Adipose tissue (tissue), 3 donors: ENCODE data around the gene SAMD9. TPM values are rescaled to one million over a fixed set of nuclear protein-coding genes. Genes with fewer than 3 reads are reported as not detected.

Experiments used
- H3K27ac ChIP-seq: one replicate; pipeline ENCODE4 v1.5.1; 2013; ENCODE audit warnings: low read depth, low read length
- WGBS, 3 donors: extraction: QIAGEN DNeasy Blood & Tissue Kit; methylation state at CpG; one replicate each; pipeline ENCODE4 v1.1.7; 2013; 5-methylcytosine and 5-hydroxymethylcytosine counted together
- polyA plus RNA-seq, 3 donors: library from polyadenylated mRNA; stranded (reverse); fragments of 200-250 nt; gene quantifications; one replicate each; pipeline ENCODE4 v1.2.3, GENCODE V29; 2013
- donor health status: healthy with polysubstance abuse.
- donor health status: Bipolar disorder and iron deficiency.
- donor health status: healthy.

The SAMD9 gene
- polyA plus RNA-seq, 3 donors: 1.1 to 2.8 (median 1.6) TPM

- 48 to 61% (median 60%) methylated on average over 5 of the region's 5 CpGs for WGBS, 3 donors
- no peak overlapping the region for H3K27ac ChIP-seq
Observed at GRCh38 chr7:93053209-93053948, 64.4 kb downstream of the SAMD9 start.

- 81 to 87% (median 84%) methylated on average over 6 of the region's 6 CpGs for WGBS, 3 donors
- no peak overlapping the region for H3K27ac ChIP-seq
Observed at GRCh38 chr7:93051660-93052059, 66.1 kb downstream of the SAMD9 start.

Other genes starting within 250 kb of the SAMD9 start
- gene SAMD9L, start 30.4 kb upstream of the SAMD9 start, polyA plus RNA-seq: 1 to 10 TPM; 2.0 to 8.9 (median 4.9) TPM
- gene HEPACAM2, start 108.5 kb upstream of the SAMD9 start, polyA plus RNA-seq: 1 to 10 TPM in 1 of 3 donors, under 1 TPM in 1, not detected in 1; 0.48 to 2.6 TPM
- 1 to 10 TPM; 4.6 to 7.8 (median 5.7) TPM for gene VPS50, start 114.4 kb upstream of the SAMD9 start, polyA plus RNA-seq